ENCODE measurements around the gene ACTA1. TPM values are rescaled to one million over a fixed set of nuclear protein-coding genes. Genes with fewer than 3 reads are reported as not detected.
"Not testable (repeated sequence)": the region's sequence is repeated elsewhere in the genome, so short reads cannot be mapped to it uniquely, and the experiment has no call there.

ACTA1 gene
- 0.32 TPM for total RNA-seq
- long read RNA-seq = 0 reads

GRCh38 chr1:229434005-229434640 is at the start of gene ACTA1:
ACTA1 (minus strand) TSS chr1:229434094; CDS start chr1:229433115, 979 bp downstream.
- no peak within 1 kb of the TSS for H3K4me3 ChIP-seq
- ATAC-seq = peak in 1 of 2 donors; percentile 12
- peaks cover 23% of the 10 kb centered on the region for H3K4me1 ChIP-seq
- intact Hi-C loops (cut with DNase I) = no loop called here
- no peak for DNase-seq
- no peak within 1 kb of the TSS for H3K27ac ChIP-seq
- peaks cover 4% of the 10 kb centered on the region for H3K36me3 ChIP-seq
- no peaks in the 10 kb centered on the region for H3K9me3 ChIP-seq
- peaks cover 62% of the 10 kb centered on the region for H3K27me3 ChIP-seq (ENCODE audit: low read depth)
- no peak for TF ChIP-seq CTCF (IDR thresholded peaks at IDR 0.05)

DNA sequence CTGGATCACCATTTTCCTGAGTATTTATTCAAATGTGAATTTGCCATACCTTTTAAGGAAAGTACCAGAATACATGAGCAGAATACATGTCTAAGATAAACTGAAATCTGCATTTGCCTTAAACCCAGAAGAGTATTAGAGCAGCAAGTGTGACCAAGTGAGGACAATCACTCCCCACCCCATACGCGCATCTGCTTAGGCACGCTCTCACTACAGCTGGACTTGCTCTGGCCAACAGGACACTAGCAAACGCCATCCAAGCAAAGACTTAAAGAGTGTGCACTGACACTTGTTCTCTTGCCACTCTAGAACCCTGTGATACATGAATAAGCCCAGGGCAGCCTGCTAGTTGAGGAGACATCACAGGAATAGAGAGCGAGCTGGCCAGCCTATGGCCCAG is 48.6 kb upstream of the ACTA1 start:
- peaks cover 96% of the 10 kb centered on the region for H3K36me3 ChIP-seq
- H3K9me3 ChIP-seq = no peaks in the 10 kb centered on the region
- no peaks in the 10 kb centered on the region for H3K27me3 ChIP-seq (ENCODE audit: low read depth)
- intact Hi-C loops (cut with DNase I) = no loop called here
- H3K4me1 ChIP-seq = no peaks in the 10 kb centered on the region
- no peak for TF ChIP-seq CTCF (IDR thresholded peaks at IDR 0.05)
- no peak for ATAC-seq
- H3K4me3 ChIP-seq = no peak overlapping the region
- H3K27ac ChIP-seq = no peak overlapping the region
- DNase-seq = no peak

DNA sequence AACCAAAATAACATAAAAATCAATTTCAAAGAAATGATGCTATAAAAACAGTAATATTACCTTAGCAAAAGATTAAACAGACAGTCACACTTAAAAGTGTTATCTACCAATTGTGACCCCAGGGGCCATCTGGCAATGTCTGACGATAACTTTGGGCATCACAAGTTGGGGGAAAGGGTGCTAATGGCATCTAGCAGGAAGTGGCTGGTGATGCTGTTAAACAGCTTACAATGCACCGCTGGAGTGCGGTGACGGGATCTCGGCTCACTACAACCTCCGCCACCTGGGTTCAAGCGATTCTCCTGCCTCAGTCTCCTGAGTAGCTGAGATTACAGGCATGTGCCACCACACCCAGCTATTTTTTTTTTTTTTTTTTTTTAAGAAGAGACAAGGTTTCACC is 46.6 kb upstream of the ACTA1 start:
- intact Hi-C loops (cut with DNase I) = no loop called here
- TF ChIP-seq CTCF (IDR thresholded peaks at IDR 0.05) = no peak
- H3K4me3 ChIP-seq = no peak overlapping the region
- H3K27ac ChIP-seq = no peak overlapping the region
- H3K36me3 ChIP-seq = peaks cover 96% of the 10 kb centered on the region
- H3K27me3 ChIP-seq (ENCODE audit: low read depth) = no peaks in the 10 kb centered on the region
- DNase-seq (no peak), ATAC-seq (no peak)
- no peaks in the 10 kb centered on the region for H3K4me1 ChIP-seq
- H3K9me3 ChIP-seq = no peaks in the 10 kb centered on the region

DNA sequence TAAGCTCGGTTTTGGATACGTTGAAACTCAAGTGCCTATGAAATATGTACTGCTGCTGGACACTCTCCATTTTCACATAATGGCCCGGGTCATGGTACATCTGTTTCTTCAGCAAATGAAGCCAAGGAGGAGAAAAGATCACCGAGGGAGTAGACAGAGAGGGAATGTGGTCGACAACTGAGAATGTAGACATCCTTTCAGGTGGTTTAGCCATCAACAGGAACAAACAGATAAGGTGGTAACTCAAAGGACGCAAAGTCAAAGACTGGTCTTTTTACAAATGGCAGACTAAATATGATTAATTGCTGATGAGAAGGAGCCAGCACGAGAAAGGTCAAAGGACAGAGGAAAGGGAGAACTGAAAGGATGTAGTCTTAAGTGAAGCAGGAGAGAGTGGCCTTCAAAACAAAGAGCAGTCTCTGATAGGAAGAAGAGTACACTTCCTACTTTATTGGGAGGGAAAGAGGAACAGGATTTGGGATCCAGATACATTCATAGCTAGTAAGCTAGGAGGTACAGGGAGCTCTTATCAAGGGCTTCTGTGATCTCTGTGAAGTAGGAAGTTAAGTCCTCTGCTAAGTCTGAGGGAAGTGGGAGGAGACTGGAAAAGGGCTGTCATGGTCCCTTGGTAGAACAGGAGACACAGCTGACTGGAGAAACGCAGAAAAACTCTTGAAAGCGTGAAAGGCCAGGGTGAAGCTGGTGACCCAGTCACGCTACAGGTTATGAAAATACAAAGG is 45.9 kb upstream of the ACTA1 start:
- Histone ChIP-seq H3K27ac (no peak overlapping the region), H3K4me3 (no peak overlapping the region), H3K4me1 (no peaks in the 10 kb centered on the region), H3K9me3 (no peaks in the 10 kb centered on the region), H3K36me3 (peaks cover 96% of the 10 kb centered on the region), H3K27me3 (ENCODE audit: low read depth) (no peaks in the 10 kb centered on the region)
- no peak for ATAC-seq
- intact Hi-C loops (cut with DNase I) = loop anchor here (10.0 kb wide), 1 partner anchor 215 kb away; no protein-coding TSS in a partner anchor
- DNase-seq = no peak
- TF ChIP-seq CTCF (IDR thresholded peaks at IDR 0.05) = no peak

DNA sequence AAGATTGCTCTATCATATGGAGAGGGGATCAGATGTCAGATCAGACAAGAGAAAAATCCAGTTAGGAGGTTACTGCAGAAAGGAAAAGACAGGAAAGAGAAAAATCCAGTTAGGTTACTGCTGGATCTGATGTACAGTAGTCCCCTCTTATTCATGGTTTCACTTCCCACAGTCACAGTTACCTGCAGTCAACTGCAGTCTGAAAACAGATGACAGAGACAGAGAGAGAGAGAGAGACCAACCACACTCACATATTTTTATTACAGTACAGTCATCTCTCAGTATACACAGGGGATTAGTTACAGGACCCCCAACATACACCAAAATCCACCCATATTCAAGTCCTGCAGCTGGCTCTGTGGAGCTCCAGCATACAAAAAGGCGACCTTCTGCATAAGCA is 45.0 kb upstream of the ACTA1 start:
- TF ChIP-seq CTCF (IDR thresholded peaks at IDR 0.05) = no peak
- Histone ChIP-seq H3K9me3 (no peaks in the 10 kb centered on the region), H3K4me1 (no peaks in the 10 kb centered on the region), H3K4me3 (no peak overlapping the region), H3K27me3 (ENCODE audit: low read depth) (no peaks in the 10 kb centered on the region), H3K36me3 (peaks cover 96% of the 10 kb centered on the region), H3K27ac (no peak overlapping the region)
- DNase-seq (no peak), ATAC-seq (no peak)
- intact Hi-C loops (cut with DNase I) = loop anchor here (10.0 kb wide), 1 partner anchor 214 kb away; no protein-coding TSS in a partner anchor

DNA sequence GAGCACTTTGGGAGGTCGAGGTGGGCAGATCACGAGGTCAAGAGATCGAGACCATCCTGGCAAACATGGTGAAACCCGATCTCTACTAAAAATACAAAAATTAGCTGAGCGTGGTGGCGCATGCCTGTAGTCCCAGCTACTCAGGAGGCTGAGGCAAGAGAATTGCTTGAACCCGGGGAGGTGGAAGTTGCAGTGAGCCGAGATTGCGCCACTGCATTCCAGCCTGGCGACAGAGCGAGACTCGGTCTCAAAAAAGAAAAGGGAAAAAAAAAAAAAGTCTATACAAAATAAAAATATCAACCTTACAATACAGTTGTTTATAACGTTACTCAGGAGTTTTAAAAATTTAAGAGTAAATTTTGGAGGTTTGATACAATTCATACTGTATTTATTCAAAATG is 42.0 kb upstream of the ACTA1 start:
- intact Hi-C loops (cut with DNase I) = loop anchor here (10.0 kb wide), 1 partner anchor 211 kb away; no protein-coding TSS in a partner anchor

More for the DNA sequence above, 42.0 kb upstream of the ACTA1 start:
- not testable (repeated sequence) for H3K27ac ChIP-seq; H3K4me1 ChIP-seq; ATAC-seq; H3K9me3 ChIP-seq; H3K4me3 ChIP-seq; H3K27me3 ChIP-seq (ENCODE audit: low read depth); DNase-seq
- H3K36me3 ChIP-seq = peaks cover 95% of the 10 kb centered on the region
